Ovary (tissue), 9 donors: ENCODE measurements around the gene ACAT1. TPM values are rescaled to one million over a fixed set of nuclear protein-coding genes. Genes with fewer than 3 reads are reported as not detected.

Experiments
- DNase-seq, 5 donors: peaks; one replicate each; pipeline ENCODE4 v3.0.0-alpha.2; 2019 to 2020
- H3K27ac ChIP-seq, 2 donors: fragments of 200-600 bp; one replicate each; pipeline versions ENCODE4 v1.5.1 to v1.8.0; 2019 to 2022
- H3K27me3 ChIP-seq: fragments of 200-600 bp; one replicate; pipeline ENCODE4 v1.8.0; 2022
- H3K36me3 ChIP-seq: fragments of 200-600 bp; sonication (generic); one replicate; pipeline ENCODE4 v1.5.1; 2019
- H3K4me1 ChIP-seq: one replicate; pipeline ENCODE4 v1.8.1; 2013; ENCODE audit warnings: mild to moderate bottlenecking, moderate library complexity; ENCODE audit not compliant: insufficient read depth
- H3K4me3 ChIP-seq: fragments of 200-600 bp; sonication (generic); one replicate; pipeline ENCODE4 v1.5.1; 2017
- H3K9me3 ChIP-seq, 2 donors: fragments of 200-600 bp in 1 of 2; sonication (generic) in 1 of 2; one replicate each; pipeline versions ENCODE4 v1.5.1 to v1.8.1; 2013 to 2019; ENCODE audit warnings: mild to moderate bottlenecking in 1 of 2, moderate library complexity in 1 of 2
- CTCF ChIP-seq, 3 donors: fragments of 450-650 bp in 2 of 3; fragments of 200-600 bp in 1 of 3; IDR thresholded peaks; one replicate each; pipeline versions ENCODE4 v1.5.1 to v1.8.0; 2016 to 2022; ENCODE audit warnings: antibody characterized with exemption in 3 of 3, mild to moderate bottlenecking in 1 of 3
- EP300 ChIP-seq: sonication (generic); formaldehyde crosslinking; IDR thresholded peaks from one replicate; pipeline ENCODE4 v1.6.1; 2017; ENCODE audit warnings: antibody characterized with exemption
- POLR2A ChIP-seq: fragments of 450-650 bp; IDR thresholded peaks from one replicate; pipeline ENCODE4 v1.6.1; 2017; ENCODE audit warnings: antibody characterized with exemption, mild to moderate bottlenecking, moderate library complexity
- WGBS, 3 donors: extraction: QIAGEN DNeasy Blood & Tissue Kit in 1 of 3; methylation state at CpG; one replicate each; pipeline versions ENCODE4 v1.1.5 to v1.1.7; 2013 to 2017; 5-methylcytosine and 5-hydroxymethylcytosine counted together
- intact Hi-C, 4 donors: fragments of 100-400 bp; cut with DNase I; formaldehyde crosslinking; loops; one replicate each; pipeline versions ENCODE4 v1.11.0 to v1.15.1; 2022 to 2023
- polyA plus RNA-seq, 2 donors: library from polyadenylated mRNA; stranded (reverse); fragments of 200-250 nt in 1 of 2; fragments of 350-450 nt in 1 of 2; fragmentation: Illumina TruSeq in 1 of 2; extraction: RNeasy Lipid Tissue Mini Kit (QIAGEN cat#74804) in 1 of 2; gene quantifications; one replicate each; pipeline ENCODE4 v1.2.3, GENCODE V29; 2013 to 2014
- total RNA-seq, 7 donors: library from RNA; depleted of rRNA in 2 of 7; stranded (reverse); fragments of >200 nt in 2 of 7; fragmentation: NEBNext Ultra II Directional in 3 of 7; extraction: Animal tissue kit (Norgen Biotek cat#: 25700) in 3 of 7; gene quantifications; one replicate each; pipeline versions ENCODE4 v1.1.0 to v1.2.4, GENCODE V29; 2016 to 2023
- donor health status: DM: no; HTN: no; CAD: no; lungs with moderate emphysema.
- donor health status: DM: no; HTN: no; CAD: no.
- donor health status: Bipolar disorder and iron deficiency.
- donor health status: DM: yes; HTN: yes; CAD: no.
- donor health status: DM: no; HTN: no; CAD: no.
- donor health status: DM: yes; HTN: yes; CAD: no.

The ACAT1 gene
- total and polyA plus RNA-seq, 9 donors: 50.0 to 111 (median 74.6) TPM

- no peak for DNase-seq
- H3K9me3 ChIP-seq: no peaks in the 10 kb centered on the region
- 94 to 97% (median 97%) methylated on average over 1 of the region's 1 CpG for WGBS, 3 donors
- intact Hi-C loops: no loop called here
- H3K4me3 ChIP-seq: no peak overlapping the region
- TF ChIP-seq CTCF (IDR thresholded peaks at IDR 0.05): no peak
- no peak for TF ChIP-seq POLR2A
- no peak for TF ChIP-seq EP300
- H3K27ac ChIP-seq: no peak overlapping the region
- H3K27me3 ChIP-seq: no peaks in the 10 kb centered on the region
- no peaks in the 10 kb centered on the region for H3K36me3 ChIP-seq
- no peaks in the 10 kb centered on the region for H3K4me1 ChIP-seq
These were observed 15.8 kb downstream of the ACAT1 start for GRCh38 chr11:108137212-108137611.

- intact Hi-C loops: no loop called here
- no peak for TF ChIP-seq EP300
- no peak for TF ChIP-seq POLR2A
- TF ChIP-seq CTCF (IDR thresholded peaks at IDR 0.05): no peak
- Histone ChIP-seq H3K36me3 (no peaks in the 10 kb centered on the region), H3K27ac (no peak overlapping the region), H3K4me1 (no peaks in the 10 kb centered on the region), H3K4me3 (no peak overlapping the region), H3K27me3 (no peaks in the 10 kb centered on the region), H3K9me3 (no peaks in the 10 kb centered on the region)
- WGBS, 3 donors: 95 to 96% (median 96%) methylated on average over 7 of the region's 7 CpGs
- DNase-seq: no peak
These were observed 20.9 kb downstream of the ACAT1 start for GRCh38 chr11:108142304-108142703.

GRCh38 chr11:108144615-108145014, 23.2 kb downstream of the ACAT1 start:
- intact Hi-C loops: no loop called here
- no peaks in the 10 kb centered on the region for H3K36me3 ChIP-seq
- H3K27ac ChIP-seq: no peak overlapping the region
- no peaks in the 10 kb centered on the region for H3K9me3 ChIP-seq
- no peaks in the 10 kb centered on the region for H3K4me1 ChIP-seq
- no peak for TF ChIP-seq CTCF (IDR thresholded peaks at IDR 0.05)
- no peak for TF ChIP-seq EP300
- no peak for TF ChIP-seq POLR2A
- WGBS, 3 donors: 81 to 88% (median 82%) methylated on average over 3 of the region's 3 CpGs
- no peak for DNase-seq
- H3K4me3 ChIP-seq: no peak overlapping the region
- no peaks in the 10 kb centered on the region for H3K27me3 ChIP-seq

- Histone ChIP-seq H3K27me3 (no peaks in the 10 kb centered on the region), H3K9me3 (no peaks in the 10 kb centered on the region), H3K4me1 (no peaks in the 10 kb centered on the region), H3K36me3 (no peaks in the 10 kb centered on the region), H3K4me3 (no peak overlapping the region), H3K27ac (no peak overlapping the region)
- no peak for DNase-seq
- WGBS, 3 donors: 48 to 86% (median 58%) methylated on average over 1 of the region's 1 CpG
- intact Hi-C loops: no loop called here
- TF ChIP-seq EP300 (no peak), POLR2A (no peak), CTCF (IDR thresholded peaks at IDR 0.05) (no peak)
These were observed 25.8 kb downstream of the ACAT1 start for GRCh38 chr11:108147150-108147549.

GRCh38 chr11:108148556-108148955, 27.2 kb downstream of the ACAT1 start:
- H3K4me3 ChIP-seq: no peak overlapping the region
- no peak for DNase-seq
- WGBS, 3 donors: 7 to 16% (median 9%) methylated on average over 3 of the region's 3 CpGs
- H3K27me3 ChIP-seq: no peaks in the 10 kb centered on the region
- no peaks in the 10 kb centered on the region for H3K36me3 ChIP-seq
- H3K4me1 ChIP-seq: no peaks in the 10 kb centered on the region
- TF ChIP-seq EP300 (no peak), CTCF (IDR thresholded peaks at IDR 0.05) (no peak), POLR2A (no peak)
- intact Hi-C loops: no loop called here
- no peaks in the 10 kb centered on the region for H3K9me3 ChIP-seq
- H3K27ac ChIP-seq: no peak overlapping the region
